ENCODE results near the gene LDLRAD2. TPM values are rescaled to one million over a fixed set of nuclear protein-coding genes. Genes with fewer than 3 reads are reported as not detected.

LDLRAD2 gene
- total RNA-seq, 1 donor from 2014 or later, result 0.19 TPM

- Mint-ChIP-seq H3K9me3 (no peaks in the 10 kb centered on the region), H3K36me3 (no peaks in the 10 kb centered on the region), H3K4me1 (ENCODE audit: unreplicated experiment) (no peaks in the 10 kb centered on the region), H3K27ac (no peak overlapping the region), H3K4me3 (no peak overlapping the region), H3K27me3 (no peaks in the 10 kb centered on the region)
- no peak for DNase-seq (ENCODE audit: extremely low spot score, unreplicated experiment)
- TF ChIP-seq, protein P1, sequence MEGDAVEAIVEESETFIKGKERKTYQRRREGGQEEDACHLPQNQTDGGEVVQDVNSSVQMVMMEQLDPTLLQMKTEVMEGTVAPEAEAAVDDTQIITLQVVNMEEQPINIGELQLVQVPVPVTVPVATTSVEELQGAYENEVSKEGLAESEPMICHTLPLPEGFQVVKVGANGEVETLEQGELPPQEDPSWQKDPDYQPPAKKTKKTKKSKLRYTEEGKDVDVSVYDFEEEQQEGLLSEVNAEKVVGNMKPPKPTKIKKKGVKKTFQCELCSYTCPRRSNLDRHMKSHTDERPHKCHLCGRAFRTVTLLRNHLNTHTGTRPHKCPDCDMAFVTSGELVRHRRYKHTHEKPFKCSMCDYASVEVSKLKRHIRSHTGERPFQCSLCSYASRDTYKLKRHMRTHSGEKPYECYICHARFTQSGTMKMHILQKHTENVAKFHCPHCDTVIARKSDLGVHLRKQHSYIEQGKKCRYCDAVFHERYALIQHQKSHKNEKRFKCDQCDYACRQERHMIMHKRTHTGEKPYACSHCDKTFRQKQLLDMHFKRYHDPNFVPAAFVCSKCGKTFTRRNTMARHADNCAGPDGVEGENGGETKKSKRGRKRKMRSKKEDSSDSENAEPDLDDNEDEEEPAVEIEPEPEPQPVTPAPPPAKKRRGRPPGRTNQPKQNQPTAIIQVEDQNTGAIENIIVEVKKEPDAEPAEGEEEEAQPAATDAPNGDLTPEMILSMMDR (conservative IDR thresholded peaks at IDR 0.05), result no peak
These were observed 31.9 kb downstream of the LDLRAD2 start for GRCh38 chr1:21843996-21844395.

- TF ChIP-seq, protein P1 (conservative IDR thresholded peaks at IDR 0.05), result no peak
- H3K4me3 Mint-ChIP-seq, result no peak overlapping the region
- DNase-seq (ENCODE audit: extremely low spot score, unreplicated experiment), result no peak
- H3K36me3 Mint-ChIP-seq, result no peaks in the 10 kb centered on the region
- H3K4me1 Mint-ChIP-seq (ENCODE audit: unreplicated experiment), result no peaks in the 10 kb centered on the region
- H3K27ac Mint-ChIP-seq, result no peak overlapping the region
- no peaks in the 10 kb centered on the region for H3K27me3 Mint-ChIP-seq
- H3K9me3 Mint-ChIP-seq, result no peaks in the 10 kb centered on the region
These were observed 33.9 kb downstream of the LDLRAD2 start for GRCh38 chr1:21845646-21846641.

- TF ChIP-seq, protein P1 (conservative IDR thresholded peaks at IDR 0.05), result no peak
- no peaks in the 10 kb centered on the region for H3K9me3 Mint-ChIP-seq
- no peak overlapping the region for H3K4me3 Mint-ChIP-seq
- no peak for DNase-seq (ENCODE audit: extremely low spot score, unreplicated experiment)
- no peaks in the 10 kb centered on the region for H3K36me3 Mint-ChIP-seq
- no peaks in the 10 kb centered on the region for H3K4me1 Mint-ChIP-seq (ENCODE audit: unreplicated experiment)
- peak overlapping the region; percentile 23 for H3K27ac Mint-ChIP-seq
- H3K27me3 Mint-ChIP-seq, result no peaks in the 10 kb centered on the region
These were observed 35.4 kb downstream of the LDLRAD2 start for GRCh38 chr1:21847223-21848205.

DNA sequence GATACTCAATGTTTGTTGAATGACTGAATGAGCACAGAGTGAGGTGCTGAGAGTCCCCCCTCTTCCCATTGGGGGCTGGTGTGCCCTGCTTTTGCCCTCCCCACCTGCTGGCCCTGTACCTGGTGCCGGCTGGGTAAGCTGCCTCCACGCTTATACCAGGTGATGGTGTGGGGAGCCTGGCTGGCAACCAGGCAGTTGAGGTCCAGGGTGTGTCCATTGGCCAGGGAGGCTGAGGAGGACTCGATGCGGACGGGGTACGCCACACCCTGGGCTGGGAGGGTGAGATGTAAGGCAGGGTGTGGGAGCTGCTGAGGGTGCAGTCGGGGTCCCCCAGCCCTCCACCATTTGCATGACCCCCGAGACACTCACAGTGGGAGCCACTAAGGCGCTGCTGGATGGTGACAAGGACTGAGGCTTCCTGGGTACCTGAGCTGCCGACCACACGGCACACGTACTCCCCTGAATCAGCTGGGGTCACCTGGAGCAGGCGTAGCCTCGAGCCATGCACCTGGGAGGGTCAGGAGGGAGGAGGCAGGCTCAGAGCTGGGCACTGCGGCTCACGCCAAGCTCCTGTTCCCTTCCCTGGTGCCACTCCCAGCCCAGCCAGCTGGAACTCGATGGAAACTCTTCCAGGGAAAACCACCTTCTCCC lies 36.6 kb downstream of the LDLRAD2 start:
- no peak for DNase-seq (ENCODE audit: extremely low spot score, unreplicated experiment)
- Mint-ChIP-seq H3K27me3 (no peaks in the 10 kb centered on the region), H3K9me3 (no peaks in the 10 kb centered on the region), H3K27ac (no peak overlapping the region), H3K4me3 (no peak overlapping the region), H3K4me1 (ENCODE audit: unreplicated experiment) (no peaks in the 10 kb centered on the region), H3K36me3 (no peaks in the 10 kb centered on the region)
- TF ChIP-seq, protein P1 (conservative IDR thresholded peaks at IDR 0.05), result no peak

- Mint-ChIP-seq H3K36me3 (no peaks in the 10 kb centered on the region), H3K9me3 (no peaks in the 10 kb centered on the region), H3K4me3 (no peak overlapping the region), H3K4me1 (ENCODE audit: unreplicated experiment) (no peaks in the 10 kb centered on the region), H3K27ac (no peak overlapping the region), H3K27me3 (no peaks in the 10 kb centered on the region)
- TF ChIP-seq, protein P1 (conservative IDR thresholded peaks at IDR 0.05), result no peak
- no peak for DNase-seq (ENCODE audit: extremely low spot score, unreplicated experiment)
These were observed 38.0 kb downstream of the LDLRAD2 start for GRCh38 chr1:21849909-21850576.

Data from type B pancreatic cell (in vitro differentiated cells).